Peyer's patch (tissue), 4 donors: Measurements from ENCODE around the gene VENTX. TPM values are rescaled to one million over a fixed set of nuclear protein-coding genes. Genes with fewer than 3 reads are reported as not detected.
A peak's percentile ranks its signal among the peaks of the same experiment; 100 is the strongest.

ENCODE experiments used
- DNase-seq, 3 donors: peaks; one replicate each; pipeline ENCODE4 v3.0.0-alpha.2; 2017 to 2019
- H3K27ac ChIP-seq, 4 donors: fragments of 200-600 bp; sonication (generic); one replicate each; pipeline ENCODE4 v1.5.1; 2016 to 2019
- H3K27me3 ChIP-seq, 2 donors: fragments of 200-600 bp; sonication (generic); one replicate each; pipeline ENCODE4 v1.5.1; 2019
- H3K36me3 ChIP-seq, 3 donors: fragments of 200-600 bp; sonication (generic); one replicate each; pipeline ENCODE4 v1.5.1; 2016 to 2019
- H3K4me1 ChIP-seq, 4 donors: fragments of 200-600 bp; sonication (generic); one replicate each; pipeline ENCODE4 v1.5.1; 2016 to 2019
- H3K4me3 ChIP-seq, 4 donors: fragments of 200-600 bp; sonication (generic); 1 replicate in 3 of 4; 2 replicates in 1 of 4; pipeline ENCODE4 v1.5.1; 2016 to 2019; ENCODE audit warnings: mild to moderate bottlenecking in 1 of 4
- H3K9me3 ChIP-seq, 4 donors: fragments of 200-600 bp; sonication (generic); one replicate each; pipeline ENCODE4 v1.5.1; 2016 to 2019; ENCODE audit warnings: mild to moderate bottlenecking in 1 of 4
- CTCF ChIP-seq, 6 experiments: fragments of 450-650 bp in 4 of 6; fragments of 200-600 bp in 2 of 6; sonication (generic) in 1 of 6; IDR thresholded peaks; one replicate each; pipeline ENCODE4 v1.5.1; 2017 to 2019; ENCODE audit warnings: antibody characterized with exemption in 6 of 6, mild to moderate bottlenecking in 3 of 6, moderate library complexity in 1 of 6
- POLR2A ChIP-seq, 2 donors: fragments of 450-650 bp; IDR thresholded peaks; one replicate each; pipeline ENCODE4 v1.5.1; 2017; ENCODE audit warnings: antibody characterized with exemption in 2 of 2, mild to moderate bottlenecking in 2 of 2, moderate library complexity in 2 of 2
- total RNA-seq, 4 donors: library from RNA; depleted of rRNA; stranded (reverse); fragments of >200 nt; gene quantifications; one replicate each; pipeline ENCODE4 v1.1.0, GENCODE V29; 2016

Gene VENTX
- total RNA-seq, 4 donors from 2014 or later: 0.54 TPM; not detected in 3

GRCh38 chr10:133272301-133272963 is 34.8 kb downstream of the VENTX start:
- H3K27ac ChIP-seq: no peak overlapping the region
- DNase-seq: no peak
- TF ChIP-seq POLR2A (IDR thresholded peaks at IDR 0.05) (no peak), CTCF (IDR thresholded peaks at IDR 0.05) (no peak)

GRCh38 chr10:133272964-133273420 is 35.3 kb downstream of the VENTX start:
- H3K27ac ChIP-seq: no peak overlapping the region
- H3K36me3 ChIP-seq: peaks cover 0 to 5% (median 0%) of the 10 kb centered on the region in 3 donors
- no peaks in the 10 kb centered on the region for H3K9me3 ChIP-seq

More at GRCh38 chr10:133272301-133272963, 34.8 kb downstream of the VENTX start:
- H3K27me3 ChIP-seq: peaks cover 0 to 7% of the 10 kb centered on the region in 2 donors
- peaks cover 0 to 30% (median 17%) of the 10 kb centered on the region in 4 donors for H3K4me1 ChIP-seq
- no peak overlapping the region for H3K4me3 ChIP-seq
- no peaks in the 10 kb centered on the region for H3K9me3 ChIP-seq
- peaks cover 0 to 5% (median 0%) of the 10 kb centered on the region in 3 donors for H3K36me3 ChIP-seq

GRCh38 chr10:133273534-133274143 is 36.0 kb downstream of the VENTX start:
- no peak for TF ChIP-seq CTCF (IDR thresholded peaks at IDR 0.05)
- TF ChIP-seq POLR2A (IDR thresholded peaks at IDR 0.05): no peak
- H3K36me3 ChIP-seq: peaks cover 0 to 5% (median 0%) of the 10 kb centered on the region in 3 donors
- H3K4me1 ChIP-seq: peaks cover 0 to 42% (median 24%) of the 10 kb centered on the region in 4 donors
- no peak overlapping the region for H3K27ac ChIP-seq
- peaks cover 0 to 7% of the 10 kb centered on the region in 2 donors for H3K27me3 ChIP-seq
- no peak overlapping the region for H3K4me3 ChIP-seq
- DNase-seq: no peak
- no peaks in the 10 kb centered on the region for H3K9me3 ChIP-seq

More at GRCh38 chr10:133272964-133273420, 35.3 kb downstream of the VENTX start:
- Histone ChIP-seq H3K4me1 (peaks cover 0 to 35% (median 22%) of the 10 kb centered on the region in 4 donors), H3K4me3 (no peak overlapping the region), H3K27me3 (peaks cover 0 to 7% of the 10 kb centered on the region in 2 donors)
- no peak for DNase-seq
- TF ChIP-seq POLR2A (IDR thresholded peaks at IDR 0.05) (no peak), CTCF (IDR thresholded peaks at IDR 0.05) (no peak)

GRCh38 chr10:133274751-133275683 is 37.4 kb downstream of the VENTX start:
- H3K4me3 ChIP-seq: peak overlapping the region; percentile 41 to 61 (median 48)
- peak in 2 of 3 donors; percentile 84 to 87 for DNase-seq

GRCh38 chr10:133275684-133276092 is 38.0 kb downstream of the VENTX start:
- TF ChIP-seq POLR2A (IDR thresholded peaks at IDR 0.05) (no peak), CTCF (IDR thresholded peaks at IDR 0.05) (peak in 1 of 6 experiments; percentile 17)
- Histone ChIP-seq H3K9me3 (no peaks in the 10 kb centered on the region), H3K36me3 (peaks cover 0 to 18% (median 0%) of the 10 kb centered on the region in 3 donors), H3K27me3 (peaks cover 0 to 7% of the 10 kb centered on the region in 2 donors), H3K27ac (peak overlapping the region; percentile 42 to 85 (median 58)), H3K4me1 (peaks cover 0 to 51% (median 29%) of the 10 kb centered on the region in 4 donors), H3K4me3 (peak overlapping the region; percentile 41 to 61 (median 48))
- DNase-seq: peak in 1 of 3 donors; percentile 49

More at GRCh38 chr10:133274751-133275683, 37.4 kb downstream of the VENTX start:
- Histone ChIP-seq H3K4me1 (peaks cover 0 to 51% (median 29%) of the 10 kb centered on the region in 4 donors), H3K27ac (peak overlapping the region; percentile 42 to 85 (median 58)), H3K27me3 (peaks cover 0 to 7% of the 10 kb centered on the region in 2 donors), H3K36me3 (peaks cover 0 to 11% (median 0%) of the 10 kb centered on the region in 3 donors), H3K9me3 (no peaks in the 10 kb centered on the region)
- no peak for TF ChIP-seq POLR2A (IDR thresholded peaks at IDR 0.05)
